HepG2 (cell line): Measurements from ENCODE around the gene EPSTI1. TPM values are rescaled to one million over a fixed set of nuclear protein-coding genes. Genes with fewer than 3 reads are reported as not detected.

Experiments used
- ATAC-seq: fragments of 200-7000 bp; cut with Tn5 transposase; 3 replicates; pipeline ENCODE4 v1.9.1; 2020; ENCODE audit warnings: mild to moderate bottlenecking, moderate library complexity
- BruUV-seq: library from RNA; stranded (reverse); fragments of 400-500 nt; replicated peaks from 2 replicates; lab custom pipeline; 2021; lab: Mats Ljungman, UMichigan
- CTCF ChIA-PET: fragments of 300-600 bp; formaldehyde crosslinking; extraction: SDS; loops from one replicate; lab custom pipeline; 2021; ENCODE audit warnings: low total read pairs, inconsistent platforms, low intra/inter-chr PET ratio; lab: Yijun Ruan, JAX
- POLR2A ChIA-PET: fragments of 350-600 bp; sonication (Branson Sonifier 250); formaldehyde crosslinking; loops from one replicate; lab custom pipeline; 2020; ENCODE audit warnings: antibody characterized with exemption, inconsistent platforms; lab: Yijun Ruan, JAX
- DNase-seq: peaks from one replicate; pipeline ENCODE4 v3.0.0-alpha.2; 2015; ENCODE audit warnings: low spot score
- FAIRE-seq: peaks from 3 replicates; lab custom pipeline; 2011; peaks lifted over from hg19 to GRCh38; lab: Jason Lieb, UNC
- H2AFZ ChIP-seq: one replicate; pipeline ENCODE4 v1.6.1; 2011; ENCODE audit warnings: low read length, inconsistent platforms
- H3K27ac ChIP-seq: fragments of 300-600 bp; 3 replicates; pipeline ENCODE4 v1.8.0; 2011; ENCODE audit warnings: mixed run types, mild to moderate bottlenecking, mixed read lengths, low read length, inconsistent platforms; ENCODE audit not compliant: insufficient read depth; ENCODE audit errors: extremely low read length
- H3K27me3 ChIP-seq, 2 experiments: fragments of 200-600 bp in 1 of 2; 2 replicates in 1 of 2; 3 replicates in 1 of 2; pipeline versions ENCODE4 v1.6.0 to v1.8.0; 2011; ENCODE audit warnings: low read length in 2 of 2, mild to moderate bottlenecking in 2 of 2, moderate library complexity in 2 of 2, inconsistent platforms in 1 of 2; ENCODE audit not compliant: insufficient read depth in 2 of 2, control insufficient read depth in 1 of 2
- H3K36me3 ChIP-seq, 2 experiments: fragments of 200-600 bp in 1 of 2; replicated peaks in 1 of 2; 2 replicates in 1 of 2; 3 replicates in 1 of 2; pipeline versions ENCODE4 v1.5.1 to v1.8.0; 2011; ENCODE audit warnings: low read length in 2 of 2, inconsistent platforms in 1 of 2; ENCODE audit not compliant: insufficient read depth in 2 of 2, control insufficient read depth in 1 of 2
- H3K4me1 ChIP-seq: 2 replicates; pipeline ENCODE4 v1.5.1; 2012; ENCODE audit warnings: low read length, inconsistent platforms; ENCODE audit not compliant: insufficient read depth
- H3K4me2 ChIP-seq: 2 replicates; pipeline ENCODE4 v1.6.0; 2011; ENCODE audit warnings: low read depth, low read length, inconsistent platforms
- H3K4me3 ChIP-seq, 3 experiments: fragments of 200-600 bp in 1 of 3; sonication (generic), shearing (Covaris generic) in 1 of 3; replicated peaks in 1 of 3; 2 replicates each; pipeline ENCODE4 v1.5.1; 2011 to 2016; ENCODE audit warnings: low read length in 3 of 3, inconsistent platforms in 2 of 3, low read depth in 2 of 3, mild to moderate bottlenecking in 2 of 3, control low read depth in 1 of 3, mixed read lengths in 1 of 3; ENCODE audit not compliant: insufficient read depth in 1 of 3
- H3K79me2 ChIP-seq: one replicate; pipeline ENCODE4 v1.6.1; 2011; ENCODE audit warnings: low read length, inconsistent platforms; ENCODE audit not compliant: insufficient read depth
- H3K9ac ChIP-seq: 2 replicates; pipeline ENCODE4 v1.6.0; 2011; ENCODE audit warnings: mild to moderate bottlenecking, low read depth, low read length, inconsistent platforms; ENCODE audit not compliant: insufficient read depth
- H3K9me3 ChIP-seq: 2 replicates; pipeline ENCODE4 v1.5.1; 2012; ENCODE audit warnings: mild to moderate bottlenecking, low read length
- H4K20me1 ChIP-seq: 2 replicates; pipeline ENCODE4 v1.6.0; 2011; ENCODE audit warnings: inconsistent platforms, mild to moderate bottlenecking, low read length, moderate library complexity; ENCODE audit not compliant: insufficient read depth
- CEBPB ChIP-seq: IDR thresholded peaks from 2 replicates; pipeline ENCODE4 v1.6.1; 2011; ENCODE audit warnings: low read depth, low read length, improper control_type of control experiment, borderline replicate concordance
- NFIC ChIP-seq: IDR thresholded peaks from 2 replicates; pipeline ENCODE4 v1.6.1; 2012; ENCODE audit warnings: mild to moderate bottlenecking, low read length, inconsistent platforms
- ZNF776 ChIP-seq: sonication (generic); formaldehyde crosslinking; IDR thresholded peaks from 2 replicates; pipeline ENCODE4 v1.4.0; 2020; ENCODE audit warnings: mild to moderate bottlenecking, missing genetic modification reagents
- ZNF781 ChIP-seq: sonication (generic); formaldehyde crosslinking; IDR thresholded peaks from 2 replicates; pipeline ENCODE4 v1.5.1; 2020; ENCODE audit warnings: borderline replicate concordance, mild to moderate bottlenecking, missing genetic modification reagents; ENCODE audit errors: not compliant biosample characterization
- ZNF788 ChIP-seq: sonication (generic); formaldehyde crosslinking; IDR thresholded peaks from 2 replicates; pipeline ENCODE4 v1.5.0; 2020; ENCODE audit warnings: mild to moderate bottlenecking, missing genetic modification reagents, borderline replicate concordance
- WGBS: methylation state at CpG from one replicate; pipeline ENCODE4 v1.1.6; 2017; ENCODE audit warnings: low lambda C conversion rate; 5-methylcytosine and 5-hydroxymethylcytosine counted together
- in situ Hi-C: cut with HindIII; loops from 2 replicates; pipeline ENCODE4 v1.10.0; 2017; ENCODE audit warnings: low pct_unique_long_range_greater_than_20kb; ENCODE audit not compliant: extremely low pct_ligation_motif_present
- intact Hi-C: fragments of 100-400 bp; cut with micrococcal nuclease; formaldehyde crosslinking; loops from one replicate; pipeline ENCODE4 v1.10.0; 2022; ENCODE audit not compliant: unreplicated experiment
- polyA plus RNA-seq, 8 experiments: library from polyadenylated mRNA; depleted of rRNA in 3 of 8; stranded (reverse) in 7 of 8; unstranded in 1 of 8; fragments of >200 nt; fragmentation: Illumina TruSeq in 4 of 8; extraction: Trizol in 4 of 8; gene quantifications; 2 replicates each; pipeline versions ENCODE4 v1.2.1 to v1.2.3, GENCODE V29; 2011 to 2016; ENCODE audit warnings: low read depth in 4 of 8, missing spikeins in 1 of 8, mixed read lengths in 1 of 8; ENCODE audit not compliant: insufficient read depth in 1 of 8
- total RNA-seq, 5 experiments: library from RNA; depleted of rRNA; stranded (reverse); fragments of >200 nt; fragmentation: Illumina TruSeq; extraction: Trizol; gene quantifications; 2 replicates each; pipeline ENCODE4 v1.2.3, GENCODE V29; 2016; ENCODE audit warnings: low read depth in 1 of 5
- TF ChIP-seq, protein P1 (sequence below): IDR thresholded peaks from 2 replicates; pipeline ENCODE4 v1.6.1; 2012; ENCODE audit warnings: low read depth, low read length, improper control_type of control experiment
- TF ChIP-seq, protein P2 (sequence below): IDR thresholded peaks from 2 replicates; pipeline ENCODE4 v1.6.1; 2016; ENCODE audit warnings: low read depth
- TF ChIP-seq, protein P3 (sequence below), 2 experiments: sonication (generic) in 1 of 2; formaldehyde crosslinking in 1 of 2; IDR thresholded peaks; 2 replicates each; pipeline versions ENCODE4 v1.4.0 to v1.6.1; 2016 to 2020; ENCODE audit warnings: borderline replicate concordance in 1 of 2, low read depth in 1 of 2, mild to moderate bottlenecking in 1 of 2, missing genetic modification reagents in 1 of 2

EPSTI1 gene
- total and polyA plus RNA-seq, 2 of the 13 experiments (the other 11 are each of a cell fraction or from before 2014, with no cell fraction given) = 0.03 TPM; not detected in 1

DNA sequence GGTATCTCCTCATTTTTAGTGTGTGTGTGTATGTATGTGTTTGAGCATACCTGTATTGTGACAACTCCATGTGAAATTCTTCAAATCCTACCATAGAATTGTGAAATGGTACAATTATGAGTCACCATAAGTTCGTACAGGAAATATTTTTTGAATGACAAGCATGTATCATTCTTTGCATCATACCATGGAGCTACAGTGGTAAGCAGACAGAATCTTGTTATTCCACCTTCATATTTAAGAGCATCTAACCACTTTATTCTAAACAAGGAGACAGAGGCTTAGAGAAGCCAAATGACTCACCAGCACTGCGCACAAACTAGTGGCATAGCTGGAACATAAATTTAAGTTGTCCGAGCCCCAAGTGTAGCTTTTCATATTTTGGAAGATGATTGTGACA is 4.5 kb upstream of the EPSTI1 start:
- Histone ChIP-seq H3K4me3 (no peak overlapping the region), H3K4me1 (peaks cover 16% of the 10 kb centered on the region; the same call in 1 of the 2 replicates), H3K27ac (no peak overlapping the region), H3K27me3 (peaks cover 2 to 22% of the 10 kb centered on the region in 2 experiments; a peak in 4 of 5 replicates), H3K9me3 (no peaks in the 10 kb centered on the region), H4K20me1 (no peaks in the 10 kb centered on the region), H3K79me2 (no peaks in the 10 kb centered on the region), H3K9ac (no peak overlapping the region), H2AFZ (no peak overlapping the region), H3K4me2 (no peak overlapping the region), H3K36me3 (no peaks in the 10 kb centered on the region)
- in situ Hi-C loops = no loop called here
- TF ChIP-seq NFIC = no peak
- peak; percentile 13; the same call in 1 of the 2 replicates for TF ChIP-seq CEBPB
- TF ChIP-seq, protein P1, sequence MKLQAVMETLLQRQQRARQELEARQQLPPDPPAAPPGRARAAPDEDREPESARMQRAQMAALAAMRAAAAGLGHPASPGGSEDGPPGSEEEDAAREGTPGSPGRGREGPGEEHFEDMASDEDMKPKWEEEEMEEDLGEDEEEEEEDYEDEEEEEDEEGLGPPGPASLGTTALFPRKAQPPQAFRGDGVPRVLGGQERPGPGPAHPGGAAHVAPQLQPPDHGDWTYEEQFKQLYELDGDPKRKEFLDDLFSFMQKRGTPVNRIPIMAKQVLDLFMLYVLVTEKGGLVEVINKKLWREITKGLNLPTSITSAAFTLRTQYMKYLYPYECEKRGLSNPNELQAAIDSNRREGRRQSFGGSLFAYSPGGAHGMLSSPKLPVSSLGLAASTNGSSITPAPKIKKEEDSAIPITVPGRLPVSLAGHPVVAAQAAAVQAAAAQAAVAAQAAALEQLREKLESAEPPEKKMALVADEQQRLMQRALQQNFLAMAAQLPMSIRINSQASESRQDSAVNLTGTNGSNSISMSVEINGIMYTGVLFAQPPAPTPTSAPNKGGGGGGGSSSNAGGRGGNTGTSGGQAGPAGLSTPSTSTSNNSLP = peak; percentile 17; the same call in 1 of the 2 replicates
- TF ChIP-seq ZNF781 (CRISPR knock-in tag) = no peak
- ChIA-PET POLR2A (no interaction called here), CTCF (no interaction called here)
- 53% methylated on average over 3 of the region's 3 CpGs for WGBS
- DNase-seq (peak; percentile 9), ATAC-seq (no peak), FAIRE-seq (no peak)
- no TSS peak for BruUV-seq
- intact Hi-C loops = no loop called here

DNA sequence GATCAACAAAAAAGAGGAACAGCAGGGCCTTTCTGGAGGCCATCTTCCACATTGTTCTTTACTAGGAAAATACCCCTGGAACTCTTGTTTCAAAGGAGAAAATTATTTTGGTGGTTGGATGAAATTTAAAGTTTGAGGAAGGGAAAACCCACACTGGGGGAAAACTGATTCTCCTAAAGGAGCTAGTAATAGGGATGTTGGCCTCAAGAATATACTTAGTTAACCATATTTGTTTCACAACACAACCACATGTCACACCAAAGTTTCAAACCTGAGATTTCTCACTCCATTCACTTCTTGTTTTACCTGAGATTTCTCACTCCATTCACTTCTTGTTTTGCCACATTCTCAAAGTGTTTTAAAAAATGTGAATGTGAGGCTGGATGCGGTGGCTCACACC is 2.8 kb upstream of the EPSTI1 start:
- in situ Hi-C loops = no loop called here
- ATAC-seq (no peak), FAIRE-seq (no peak), DNase-seq (no peak)
- Histone ChIP-seq H2AFZ (no peak overlapping the region), H3K9ac (no peak overlapping the region), H3K79me2 (no peaks in the 10 kb centered on the region), H3K27me3 (peaks cover 2 to 26% of the 10 kb centered on the region in 2 experiments), H3K4me3 (no peak overlapping the region), H3K36me3 (no peaks in the 10 kb centered on the region), H4K20me1 (no peaks in the 10 kb centered on the region), H3K27ac (no peak overlapping the region), H3K4me1 (peaks cover 8% of the 10 kb centered on the region; the same call in 1 of the 2 replicates), H3K4me2 (no peak overlapping the region), H3K9me3 (no peaks in the 10 kb centered on the region)
- BruUV-seq = no TSS peak
- CTCF ChIA-PET = no interaction called here
- intact Hi-C loops = no loop called here
- 100% methylated on average over 1 of the region's 1 CpG for WGBS
- POLR2A ChIA-PET = no interaction called here
- TF ChIP-seq, protein P2, sequence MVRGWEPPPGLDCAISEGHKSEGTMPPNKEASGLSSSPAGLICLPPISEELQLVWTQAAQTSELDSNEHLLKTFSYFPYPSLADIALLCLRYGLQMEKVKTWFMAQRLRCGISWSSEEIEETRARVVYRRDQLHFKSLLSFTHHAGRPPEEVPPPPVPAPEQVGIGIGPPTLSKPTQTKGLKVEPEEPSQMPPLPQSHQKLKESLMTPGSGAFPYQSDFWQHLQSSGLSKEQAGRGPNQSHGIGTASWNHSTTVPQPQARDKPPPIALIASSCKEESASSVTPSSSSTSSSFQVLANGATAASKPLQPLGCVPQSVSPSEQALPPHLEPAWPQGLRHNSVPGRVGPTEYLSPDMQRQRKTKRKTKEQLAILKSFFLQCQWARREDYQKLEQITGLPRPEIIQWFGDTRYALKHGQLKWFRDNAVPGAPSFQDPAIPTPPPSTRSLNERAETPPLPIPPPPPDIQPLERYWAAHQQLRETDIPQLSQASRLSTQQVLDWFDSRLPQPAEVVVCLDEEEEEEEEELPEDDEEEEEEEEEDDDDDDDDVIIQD (CRISPR knock-in tag) = no peak
- TF ChIP-seq ZNF788 (no peak), ZNF776 (CRISPR knock-in tag) (no peak)
- TF ChIP-seq, protein P3, sequence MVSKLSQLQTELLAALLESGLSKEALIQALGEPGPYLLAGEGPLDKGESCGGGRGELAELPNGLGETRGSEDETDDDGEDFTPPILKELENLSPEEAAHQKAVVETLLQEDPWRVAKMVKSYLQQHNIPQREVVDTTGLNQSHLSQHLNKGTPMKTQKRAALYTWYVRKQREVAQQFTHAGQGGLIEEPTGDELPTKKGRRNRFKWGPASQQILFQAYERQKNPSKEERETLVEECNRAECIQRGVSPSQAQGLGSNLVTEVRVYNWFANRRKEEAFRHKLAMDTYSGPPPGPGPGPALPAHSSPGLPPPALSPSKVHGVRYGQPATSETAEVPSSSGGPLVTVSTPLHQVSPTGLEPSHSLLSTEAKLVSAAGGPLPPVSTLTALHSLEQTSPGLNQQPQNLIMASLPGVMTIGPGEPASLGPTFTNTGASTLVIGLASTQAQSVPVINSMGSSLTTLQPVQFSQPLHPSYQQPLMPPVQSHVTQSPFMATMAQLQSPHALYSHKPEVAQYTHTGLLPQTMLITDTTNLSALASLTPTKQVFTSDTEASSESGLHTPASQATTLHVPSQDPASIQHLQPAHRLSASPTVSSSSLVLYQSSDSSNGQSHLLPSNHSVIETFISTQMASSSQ (IDR thresholded peaks at IDR 0.05; ENCODE audit: low read depth) = no peak
- TF ChIP-seq, protein P3 (CRISPR knock-in tag; IDR thresholded peaks at IDR 0.05; ENCODE audit: borderline replicate concordance) = no peak
